M059J (cell line): ENCODE data around the gene NIT1. TPM values are rescaled to one million over a fixed set of nuclear protein-coding genes. Genes with fewer than 3 reads are reported as not detected.
A peak's percentile ranks its signal among the peaks of the same experiment; 100 is the strongest.

Experiments
- DNase-seq: peaks from one replicate; pipeline ENCODE4 v3.0.0-alpha.2; 2012; ENCODE audit warnings: low read depth
- total RNA-seq: library from RNA; depleted of rRNA; stranded (reverse); fragments of >200 nt; shearing (Covaris generic); gene quantifications from 2 replicates; pipeline ENCODE4 v1.2.3, GENCODE V29; 2014; rRNA removed

Gene NIT1
- total RNA-seq: 24.5 and 31.5 TPM in 2 replicates

GRCh38 chr1:161117759-161118581 is at the start of gene NIT1, which contains the start of gene PFDN2:
Gene NIT1, plus strand, starts transcription at chr1:161118105. Its CDS starts 72 bp downstream, at chr1:161118177.
Gene PFDN2, minus strand, starts transcription at chr1:161118037. Its CDS starts 11 bp downstream, at chr1:161118026.
- peak; percentile 81 for DNase-seq

GRCh38 chr1:161068306-161069234 is 49.3 kb upstream of the NIT1 start:
- no peak for DNase-seq

- DNase-seq: no peak
Measured at GRCh38 chr1:161069241-161069640, 48.7 kb upstream of the NIT1 start.

GRCh38 chr1:161069731-161070270 is 48.1 kb upstream of the NIT1 start, which contains the start of gene ARHGAP30:
Gene ARHGAP30, minus strand, starts transcription at chr1:161069891. Its CDS starts 267 bp downstream, at chr1:161069624.
- peak; percentile 14 for DNase-seq

GRCh38 chr1:161070761-161071160 is 47.1 kb upstream of the NIT1 start:
- DNase-seq: no peak

- DNase-seq: peak; percentile 46
Measured at GRCh38 chr1:161071886-161072371, 46.0 kb upstream of the NIT1 start.

- DNase-seq: no peak
Measured at GRCh38 chr1:161072751-161073449, 45.0 kb upstream of the NIT1 start.

GRCh38 chr1:161073474-161074121 is 44.3 kb upstream of the NIT1 start:
- DNase-seq: no peak

GRCh38 chr1:161074676-161075368 is 43.1 kb upstream of the NIT1 start:
- no peak for DNase-seq

GRCh38 chr1:161076410-161076809 is 41.5 kb upstream of the NIT1 start:
- DNase-seq: no peak

- no peak for DNase-seq
Measured at GRCh38 chr1:161077426-161077825, 40.5 kb upstream of the NIT1 start.

GRCh38 chr1:161079436-161080110 is 38.3 kb upstream of the NIT1 start:
- no peak for DNase-seq

- DNase-seq: no peak
Measured at GRCh38 chr1:161080441-161081405, 37.2 kb upstream of the NIT1 start.

- DNase-seq: no peak
Measured at GRCh38 chr1:161081519-161081918, 36.4 kb upstream of the NIT1 start.

GRCh38 chr1:161082483-161082882 is 35.4 kb upstream of the NIT1 start:
- no peak for DNase-seq

GRCh38 chr1:161082996-161083747 is 34.7 kb upstream of the NIT1 start:
- DNase-seq: peak; percentile 94
